HepG2 (cell line): ENCODE data around the gene PRKAR2B.

Experiments
- ARID2 ChIP-seq: sonication (generic); formaldehyde crosslinking; IDR thresholded peaks from 2 replicates; pipeline ENCODE4 v1.8.1; 2022; ENCODE audit warnings: mild to moderate bottlenecking, missing genetic modification reagents, borderline replicate concordance
- ATM ChIP-seq: fragments of 450-650 bp; IDR thresholded peaks from 2 replicates; pipeline ENCODE4 v1.7.1; 2017; ENCODE audit warnings: mild to moderate bottlenecking, borderline replicate concordance
- CTCF ChIP-seq: sonication (generic); formaldehyde crosslinking; IDR thresholded peaks from 2 replicates; pipeline ENCODE4 v1.5.0; 2020; ENCODE audit warnings: mild to moderate bottlenecking, missing genetic modification reagents, moderate library complexity
- EP300 ChIP-seq, 3 experiments: sonication (generic) in 1 of 3; formaldehyde crosslinking in 1 of 3; IDR thresholded peaks; 2 replicates each; pipeline versions ENCODE4 v1.5.1 to v1.6.1; 2011 to 2020; ENCODE audit warnings: low read depth in 2 of 3, low read length in 2 of 3, borderline replicate concordance in 1 of 3, improper control_type of control experiment in 1 of 3, mild to moderate bottlenecking in 1 of 3, missing genetic modification reagents in 1 of 3, moderate library complexity in 1 of 3
- SMC3 ChIP-seq: IDR thresholded peaks from 2 replicates; pipeline ENCODE4 v1.6.1; 2011; ENCODE audit warnings: low read length, improper control_type of control experiment
- SP4 ChIP-seq: sonication (generic); formaldehyde crosslinking; IDR thresholded peaks from 2 replicates; pipeline ENCODE4 v1.8.1; 2023; ENCODE audit warnings: mild to moderate bottlenecking, missing genetic modification reagents
- THYN1 ChIP-seq: sonication (generic); formaldehyde crosslinking; IDR thresholded peaks from 2 replicates; pipeline ENCODE4 v1.8.1; 2023; ENCODE audit warnings: low read depth, mild to moderate bottlenecking, moderate library complexity, missing genetic modification reagents, borderline replicate concordance
- ZNF124 ChIP-seq: sonication (generic); formaldehyde crosslinking; IDR thresholded peaks from 2 replicates; pipeline ENCODE4 v1.4.0; 2020; ENCODE audit warnings: missing genetic modification reagents

GRCh38 chr7:107105591-107106245 lies 61.2 kb downstream of the PRKAR2B start:
- TF ChIP-seq THYN1 (CRISPR knock-in tag) (no peak), ZNF124 (CRISPR knock-in tag) (no peak), EP300 (IDR thresholded peaks at IDR 0.05; ENCODE audit: low read depth in 2 of 2, low read length in 2 of 2) (no peak), EP300 (CRISPR knock-in tag; IDR thresholded peaks at IDR 0.05; ENCODE audit: borderline replicate concordance) (no peak), SMC3 (no peak), SP4 (no peak), ARID2 (CRISPR knock-in tag) (no peak), CTCF (CRISPR knock-in tag) (no peak), ATM (no peak)
